BLaER1 treated with 17β-estradiol and CSF1 and Interleukin-3, amounts not matched to agents 10 nM and 100 nM (cell line): ENCODE measurements around the gene ZNF581.

Experiments used
- H3K27ac ChIP-seq, 11 experiments: shearing (Covaris generic); formaldehyde crosslinking; 2 replicates each; pipeline ENCODE4 v1.8.1; 2022
- H3K27me3 ChIP-seq, 11 experiments: shearing (Covaris generic); formaldehyde crosslinking; 2 replicates each; pipeline ENCODE4 v1.8.1; 2022
- H3K36me3 ChIP-seq, 11 experiments: shearing (Covaris generic); formaldehyde crosslinking; 2 replicates each; pipeline ENCODE4 v1.8.1; 2022
- H3K4me1 ChIP-seq, 10 experiments: shearing (Covaris generic); formaldehyde crosslinking; 2 replicates each; pipeline ENCODE4 v1.8.1; 2022
- H3K4me2 ChIP-seq, 11 experiments: shearing (Covaris generic); formaldehyde crosslinking; 2 replicates each; pipeline ENCODE4 v1.8.1; 2022
- H3K4me3 ChIP-seq, 10 experiments: shearing (Covaris generic); formaldehyde crosslinking; 2 replicates each; pipeline ENCODE4 v1.8.1; 2022
- H3K9ac ChIP-seq, 11 experiments: shearing (Covaris generic); formaldehyde crosslinking; 2 replicates each; pipeline ENCODE4 v1.8.1; 2022
- H3K9me3 ChIP-seq, 11 experiments: shearing (Covaris generic); formaldehyde crosslinking; replicated peaks in 1 of 11; 2 replicates each; pipeline ENCODE4 v1.8.1; 2022
- H4K20me1 ChIP-seq, 11 experiments: shearing (Covaris generic); formaldehyde crosslinking; 2 replicates each; pipeline ENCODE4 v1.8.1; 2022
- Cebpa-rat ChIP-seq, 11 experiments: shearing (Covaris generic); IDR thresholded peaks; 2 replicates each; pipeline ENCODE4 v1.8.1; 2022

Gene ZNF581

DNA sequence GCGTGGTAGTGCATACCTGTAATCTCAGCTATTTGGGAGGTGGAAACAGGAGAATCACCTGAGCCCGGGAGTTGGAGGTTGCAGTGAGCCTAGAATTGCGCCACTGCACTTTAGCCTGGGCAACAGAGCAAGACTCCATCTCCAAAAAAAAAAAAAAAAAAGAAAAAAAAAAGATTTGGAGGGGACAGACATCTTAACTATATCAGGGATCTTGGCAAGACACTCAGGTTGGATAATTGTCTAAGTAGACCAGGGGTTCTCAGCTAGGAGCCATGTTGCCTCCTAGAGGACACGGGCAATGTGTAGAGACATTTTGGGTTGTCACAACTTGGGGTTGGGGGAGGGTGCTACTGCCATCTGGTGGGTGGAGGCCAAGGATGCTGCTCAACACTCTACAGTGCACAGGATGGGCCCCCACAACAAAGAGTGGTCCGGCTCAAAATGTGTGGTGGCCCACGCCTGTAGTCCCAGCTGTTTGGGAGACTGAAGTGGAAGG, 4.5 kb upstream of the ZNF581 start:
- Histone ChIP-seq H4K20me1 (peaks cover 0 to 11% (median 0%) of the 10 kb centered on the region in 11 experiments; a peak in 3 of 22 replicates), H3K4me2 (peak overlapping the region; percentile 95 to 100 (median 100); a peak in 21 of 22 replicates), H3K9me3 (no peaks in the 10 kb centered on the region), H3K9ac (peak overlapping the region in 3 of 11 experiments; percentile 15 to 95 (median 24); a peak in 3 of 22 replicates), H3K4me3 (0 out of 20 replicates have a peak overlapping the region, but pooled peaks of 1 of the 10 experiments have one; percentile 8), H3K36me3 (peaks cover 5 to 13% (median 8%) of the 10 kb centered on the region in 11 experiments; a peak in 11 of 22 replicates), H3K4me1 (peaks cover 56 to 74% (median 65%) of the 10 kb centered on the region in 10 experiments), H3K27me3 (no peaks in the 10 kb centered on the region), H3K27ac (peak overlapping the region in 5 of 11 experiments; percentile 32 to 90 (median 86); a peak in 3 of 22 replicates)
- TF ChIP-seq Cebpa-rat (IDR thresholded peaks at IDR 0.05): no peak

DNA sequence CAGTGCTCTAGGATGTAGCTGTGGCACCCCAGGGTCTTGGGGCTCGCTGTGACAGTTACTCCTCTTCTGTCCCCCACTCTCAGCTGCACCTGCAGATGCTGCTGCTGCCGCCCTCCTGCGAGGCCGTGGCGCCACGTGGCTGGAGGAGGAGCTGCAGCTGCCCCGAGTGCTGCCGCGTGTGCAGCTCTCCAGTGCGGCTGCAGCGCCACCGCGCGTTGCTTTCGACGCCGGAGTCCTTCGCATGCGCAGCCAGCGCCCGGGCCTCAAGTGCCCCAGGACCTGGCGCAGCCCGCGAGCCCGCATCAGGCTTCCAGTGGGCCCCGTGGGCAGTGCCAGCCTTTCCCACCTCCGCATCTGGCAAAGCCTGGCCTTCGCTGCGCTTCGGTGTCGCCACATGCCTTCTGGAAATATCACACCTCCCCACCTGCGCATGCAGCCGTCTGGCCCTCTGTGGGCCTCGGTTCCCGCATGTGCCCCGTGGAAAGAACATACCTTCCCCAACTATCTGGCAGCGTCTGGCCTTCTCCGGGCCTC, 3.3 kb upstream of the ZNF581 start:
- H3K4me1 ChIP-seq: peaks cover 60 to 78% (median 69%) of the 10 kb centered on the region in 10 experiments
- peak overlapping the region; percentile 78 to 91 (median 87) for H3K4me3 ChIP-seq
- H4K20me1 ChIP-seq: peaks cover 0 to 21% (median 10%) of the 10 kb centered on the region in 11 experiments; a peak in 12 of 22 replicates
- TF ChIP-seq Cebpa-rat (IDR thresholded peaks at IDR 0.05): no peak
- H3K36me3 ChIP-seq: peaks cover 12 to 22% (median 16%) of the 10 kb centered on the region in 11 experiments
- no peaks in the 10 kb centered on the region for H3K9me3 ChIP-seq
- H3K9ac ChIP-seq: peak overlapping the region; percentile 83 to 97 (median 89)
- H3K27me3 ChIP-seq: no peaks in the 10 kb centered on the region
- peak overlapping the region; percentile 60 to 92 (median 86); a peak in 21 of 22 replicates for H3K27ac ChIP-seq
- H3K4me2 ChIP-seq: peak overlapping the region; percentile 95 to 100 (median 100)

DNA sequence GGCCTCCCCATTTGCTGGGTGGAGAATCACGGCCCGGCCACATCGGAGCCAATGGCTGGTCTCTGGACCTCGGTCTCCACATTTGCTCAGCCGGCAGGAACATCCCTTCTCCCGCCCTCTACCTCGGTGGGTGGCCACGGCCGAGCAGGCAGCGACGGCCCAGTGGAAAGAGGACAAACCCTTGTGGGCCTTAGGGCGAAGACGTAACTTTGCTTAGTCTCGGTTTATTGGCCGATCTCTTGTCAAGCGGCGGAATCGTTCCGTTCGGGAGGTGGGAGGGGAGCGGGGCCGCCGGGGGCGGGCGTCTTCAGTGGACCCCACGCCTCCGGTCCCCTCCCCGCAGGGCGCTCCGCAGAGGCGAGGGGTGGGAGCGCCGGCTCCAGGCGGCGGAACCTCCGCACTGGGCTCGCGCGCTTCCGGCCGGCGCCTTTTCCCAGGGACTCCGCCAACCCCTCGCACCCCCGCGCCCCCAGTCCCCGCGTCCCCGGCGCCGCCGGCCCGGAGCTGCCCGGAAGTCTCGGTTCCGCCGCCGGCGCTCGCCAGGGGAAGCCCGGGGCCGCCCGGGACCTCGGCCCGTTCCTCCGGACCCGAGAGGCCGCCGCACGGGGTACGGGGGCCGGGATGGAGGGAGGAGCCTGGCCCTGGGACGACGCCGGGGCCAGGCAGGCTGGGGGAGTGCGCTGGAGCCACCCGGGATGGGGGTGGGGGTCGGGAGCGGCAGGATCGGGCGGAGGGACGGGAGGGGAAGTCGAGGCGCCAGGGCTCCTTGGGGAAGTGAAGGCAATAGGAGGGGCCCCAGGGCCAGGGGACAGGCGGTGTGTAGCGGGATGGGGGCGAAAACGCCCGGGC, 2.6 kb upstream of the ZNF581 start, which contains the start of gene ZNF580:
TSS of gene ZNF580 (plus strand) at position 426 of the 849 bp plus-strand sequence. CDS start 1,507 bp downstream, outside the sequence.
- no peaks in the 10 kb centered on the region for H3K9me3 ChIP-seq
- H3K4me3 ChIP-seq: peak within 1 kb of the TSS; percentile 78 to 91 (median 87)
- no peak for TF ChIP-seq Cebpa-rat (IDR thresholded peaks at IDR 0.05)
- H3K36me3 ChIP-seq: peaks cover 18 to 29% (median 23%) of the 10 kb centered on the region in 11 experiments
- H3K27me3 ChIP-seq: no peaks in the 10 kb centered on the region
- peak within 1 kb of the TSS; percentile 83 to 97 (median 89) for H3K9ac ChIP-seq
- H3K27ac ChIP-seq: peak within 1 kb of the TSS; percentile 60 to 92 (median 86)
- H3K4me1 ChIP-seq: peaks cover 60 to 79% (median 73%) of the 10 kb centered on the region in 10 experiments
- H3K4me2 ChIP-seq: peak within 1 kb of the TSS; percentile 95 to 100 (median 100)
- H4K20me1 ChIP-seq: peaks cover 0 to 28% (median 15%) of the 10 kb centered on the region in 11 experiments; a peak in 12 of 22 replicates

GRCh38 chr19:55641426-55642152, 1.9 kb upstream of the ZNF581 start:
- Histone ChIP-seq H3K4me1 (peaks cover 60 to 79% (median 72%) of the 10 kb centered on the region in 10 experiments), H3K9ac (peak overlapping the region; percentile 83 to 97 (median 89)), H3K27ac (peak overlapping the region; percentile 60 to 92 (median 86)), H3K36me3 (peaks cover 22 to 36% (median 28%) of the 10 kb centered on the region in 11 experiments), H3K4me3 (peak overlapping the region; percentile 78 to 91 (median 87)), H3K27me3 (no peaks in the 10 kb centered on the region), H3K9me3 (no peaks in the 10 kb centered on the region), H3K4me2 (peak overlapping the region; percentile 95 to 100 (median 100)), H4K20me1 (peaks cover 0 to 35% (median 16%) of the 10 kb centered on the region in 11 experiments; a peak in 14 of 22 replicates)
- TF ChIP-seq Cebpa-rat (IDR thresholded peaks at IDR 0.05): no peak

- peak overlapping the region; percentile 50 to 92 (median 86); a peak in 20 of 22 replicates for H3K27ac ChIP-seq
- peaks cover 62 to 79% (median 72%) of the 10 kb centered on the region in 10 experiments for H3K4me1 ChIP-seq
- peak overlapping the region; percentile 83 to 97 (median 89) for H3K9ac ChIP-seq
- no peak for TF ChIP-seq Cebpa-rat (IDR thresholded peaks at IDR 0.05)
- H3K4me3 ChIP-seq: peak overlapping the region; percentile 78 to 91 (median 87)
- H3K36me3 ChIP-seq: peaks cover 22 to 42% (median 30%) of the 10 kb centered on the region in 11 experiments
- H4K20me1 ChIP-seq: peaks cover 0 to 43% (median 21%) of the 10 kb centered on the region in 11 experiments; a peak in 16 of 22 replicates
- H3K4me2 ChIP-seq: peak overlapping the region; percentile 95 to 100 (median 100)
- H3K9me3 ChIP-seq: no peaks in the 10 kb centered on the region
- H3K27me3 ChIP-seq: no peaks in the 10 kb centered on the region
Measured at GRCh38 chr19:55642153-55643002, 1.1 kb upstream of the ZNF581 start.

- peaks cover 62 to 74% (median 71%) of the 10 kb centered on the region in 10 experiments for H3K4me1 ChIP-seq
- H3K4me3 ChIP-seq: peak overlapping the region; percentile 78 to 91 (median 87)
- no peaks in the 10 kb centered on the region for H3K27me3 ChIP-seq
- no peak for TF ChIP-seq Cebpa-rat (IDR thresholded peaks at IDR 0.05)
- peak overlapping the region; percentile 35 to 92 (median 86); a peak in 20 of 22 replicates for H3K27ac ChIP-seq
- no peaks in the 10 kb centered on the region for H3K9me3 ChIP-seq
- peak overlapping the region; percentile 83 to 97 (median 89) for H3K9ac ChIP-seq
- peaks cover 15 to 30% (median 21%) of the 10 kb centered on the region in 11 experiments for H3K36me3 ChIP-seq
- H3K4me2 ChIP-seq: peak overlapping the region; percentile 95 to 100 (median 99)
- peaks cover 0 to 46% (median 23%) of the 10 kb centered on the region in 11 experiments; a peak in 16 of 22 replicates for H4K20me1 ChIP-seq
Measured at GRCh38 chr19:55643887-55644176, 383 bp downstream of the ZNF581 start.

DNA sequence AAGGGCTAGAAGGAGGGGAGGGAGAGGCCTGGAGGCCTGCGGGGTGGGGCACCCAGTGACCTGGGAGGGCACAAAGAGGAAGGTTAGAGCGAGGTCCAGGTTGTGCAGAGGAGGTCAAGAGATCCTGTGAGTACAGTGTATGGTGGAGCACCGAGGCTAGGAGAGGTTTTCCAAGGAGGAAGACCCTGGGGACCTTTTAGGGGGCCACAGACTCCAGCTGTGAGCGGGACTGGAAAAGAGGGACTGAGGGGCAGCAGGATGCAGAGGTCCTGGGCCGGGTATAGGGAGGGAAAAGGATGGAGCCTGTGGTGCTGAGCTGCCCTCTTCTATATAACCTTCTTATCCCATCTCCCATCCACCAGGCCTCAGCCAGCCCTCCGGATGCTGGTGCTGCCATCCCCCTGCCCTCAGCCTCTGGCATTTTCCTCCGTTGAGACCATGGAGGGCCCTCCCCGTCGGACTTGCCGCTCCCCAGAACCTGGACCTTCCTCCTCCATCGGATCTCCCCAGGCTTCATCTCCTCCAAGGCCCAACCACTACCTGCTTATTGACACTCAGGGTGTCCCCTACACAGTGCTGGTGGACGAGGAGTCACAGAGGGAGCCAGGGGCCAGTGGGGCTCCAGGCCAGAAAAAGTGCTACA, 863 bp downstream of the ZNF581 start:
- Histone ChIP-seq H3K4me1 (peaks cover 62 to 74% (median 72%) of the 10 kb centered on the region in 10 experiments), H3K4me3 (peak overlapping the region; percentile 78 to 91 (median 87)), H4K20me1 (peaks cover 0 to 46% (median 23%) of the 10 kb centered on the region in 11 experiments; a peak in 16 of 22 replicates), H3K27me3 (no peaks in the 10 kb centered on the region), H3K4me2 (peak overlapping the region; percentile 95 to 100 (median 99)), H3K9me3 (no peaks in the 10 kb centered on the region), H3K36me3 (peaks cover 15 to 30% (median 21%) of the 10 kb centered on the region in 11 experiments), H3K27ac (peak overlapping the region; percentile 35 to 92 (median 86); a peak in 21 of 22 replicates), H3K9ac (peak overlapping the region; percentile 83 to 97 (median 89))
- no peak for TF ChIP-seq Cebpa-rat (IDR thresholded peaks at IDR 0.05)
